K562 (cell line): ENCODE measurements around the gene PLEKHG5. TPM values are rescaled to one million over a fixed set of nuclear protein-coding genes. Genes with fewer than 3 reads are reported as not detected.

Experiments
- ATAC-seq: fragments of 200-7000 bp; cut with Tn5 transposase; 3 replicates; pipeline ENCODE4 v1.9.1; 2020; ENCODE audit warnings: moderate library complexity
- BruUV-seq: library from RNA; stranded (reverse); fragments of 400-500 nt; replicated peaks from 2 replicates; lab custom pipeline; 2021; lab: Mats Ljungman, UMichigan
- CTCF ChIA-PET: fragments of 300-600 bp; formaldehyde crosslinking; extraction: SDS; loops from one replicate; lab custom pipeline; 2021; ENCODE audit warnings: low intra/inter-chr PET ratio; lab: Yijun Ruan, JAX
- POLR2A ChIA-PET: fragments of 300-600, 350-650 bp; sonication (Branson Sonifier 250); formaldehyde crosslinking; extraction: SDS; loops from one replicate; lab custom pipeline; 2021; ENCODE audit warnings: antibody characterized with exemption, inconsistent platforms; lab: Yijun Ruan, JAX
- DNase-seq, 4 experiments: peaks; one replicate each; pipeline versions ENCODE4 v3.0.0 to v3.0.0-alpha.2; 2011 to 2018; ENCODE audit warnings: low spot score in 3 of 4, mixed read lengths in 3 of 4; ENCODE audit errors: extremely low read depth in 1 of 4
- FAIRE-seq: peaks from 2 replicates; lab custom pipeline; 2011; peaks lifted over from hg19 to GRCh38; lab: Jason Lieb, UNC
- H2AFZ ChIP-seq: 2 replicates; pipeline ENCODE4 v1.6.0; 2011; ENCODE audit warnings: low read depth, low read length, control low read depth, inconsistent platforms
- H3K27ac ChIP-seq: fragments of 200-600 bp; 3 replicates; pipeline ENCODE4 v1.8.0; 2011; ENCODE audit warnings: low read depth, mild to moderate bottlenecking, control low read depth, inconsistent platforms, low read length, moderate library complexity, mixed read lengths; ENCODE audit errors: extremely low read depth
- H3K27me3 ChIP-seq, 2 experiments: fragments of 300-600 bp in 1 of 2; 2 replicates in 1 of 2; 3 replicates in 1 of 2; pipeline versions ENCODE4 v1.6.0 to v1.8.0; 2011; ENCODE audit warnings: inconsistent platforms in 2 of 2, low read length in 2 of 2, mild to moderate bottlenecking in 1 of 2, mixed read lengths in 1 of 2, moderate library complexity in 1 of 2; ENCODE audit not compliant: control insufficient read depth in 2 of 2, insufficient read depth in 2 of 2
- H3K36me3 ChIP-seq: fragments of 300-600 bp; 3 replicates; pipeline ENCODE4 v1.8.0; 2011; ENCODE audit warnings: mild to moderate bottlenecking, low read length, inconsistent platforms; ENCODE audit not compliant: control insufficient read depth, insufficient read depth
- H3K4me1 ChIP-seq, 2 experiments: fragments of 200-600 bp in 1 of 2; replicated peaks in 1 of 2; 2 replicates in 1 of 2; 3 replicates in 1 of 2; pipeline versions ENCODE4 v1.5.1 to v1.8.0; 2011; ENCODE audit warnings: inconsistent platforms in 2 of 2, low read length in 2 of 2, mild to moderate bottlenecking in 1 of 2, mixed read lengths in 1 of 2, moderate library complexity in 1 of 2; ENCODE audit not compliant: control insufficient read depth in 2 of 2, insufficient read depth in 2 of 2
- H3K4me2 ChIP-seq: 2 replicates; pipeline ENCODE4 v1.6.1; 2011; ENCODE audit warnings: low read length, control low read depth, inconsistent platforms, mixed read lengths; ENCODE audit not compliant: insufficient read depth
- H3K4me3 ChIP-seq: fragments of 200-600 bp; sonication (generic), shearing (Covaris generic); 2 replicates; pipeline ENCODE4 v1.5.1; 2016; ENCODE audit warnings: control low read depth, inconsistent platforms
- H3K79me2 ChIP-seq: fragments of 200-600 bp; 3 replicates; pipeline ENCODE4 v1.8.0; 2011; ENCODE audit warnings: low read length, inconsistent platforms; ENCODE audit not compliant: control insufficient read depth, insufficient read depth
- H3K9ac ChIP-seq, 2 experiments: 2 replicates each; pipeline versions ENCODE4 v1.6.0 to v1.6.1; 2011; ENCODE audit warnings: low read depth in 2 of 2, low read length in 2 of 2, control low read depth in 1 of 2, inconsistent platforms in 1 of 2, mild to moderate bottlenecking in 1 of 2, mixed read lengths in 1 of 2; ENCODE audit not compliant: insufficient read depth in 1 of 2
- H3K9me1 ChIP-seq: one replicate; pipeline ENCODE4 v1.6.0; 2011; ENCODE audit warnings: inconsistent platforms, mild to moderate bottlenecking, low read length, moderate library complexity; ENCODE audit not compliant: control insufficient read depth, insufficient read depth
- H3K9me3 ChIP-seq: replicated peaks from 2 replicates; pipeline ENCODE4 v1.5.1; 2011; ENCODE audit warnings: low read depth, low read length, inconsistent platforms; ENCODE audit not compliant: control insufficient read depth, insufficient read depth
- H4K20me1 ChIP-seq: replicated peaks from 2 replicates; pipeline ENCODE4 v1.6.1; 2011; ENCODE audit warnings: low read length, inconsistent platforms, mixed read lengths; ENCODE audit not compliant: control insufficient read depth, insufficient read depth
- CHD4 ChIP-seq: fragments of 200-600 bp; sonication (generic); IDR thresholded peaks from 3 replicates; pipeline ENCODE4 v1.6.1; 2012; ENCODE audit warnings: low read depth, mild to moderate bottlenecking, mixed read lengths, low read length, inconsistent platforms; ENCODE audit not compliant: insufficient read depth, insufficient replicate concordance, poor library complexity, severe bottlenecking
- FOXJ2 ChIP-seq: fragments of 200-800 bp; sonication (Bioruptor generic); IDR thresholded peaks from 2 replicates; pipeline ENCODE4 v1.6.1; 2016; ENCODE audit warnings: missing genetic modification characterization, missing compliant biosample characterization
- HMG20B ChIP-seq: fragments of 250-450 bp; sonication (Bioruptor Pico); IDR thresholded peaks from 2 replicates; pipeline ENCODE4 v1.5.0; 2021; ENCODE audit warnings: mild to moderate bottlenecking
- HNRNPL ChIP-seq: fragments of 200-400 bp; formaldehyde crosslinking; IDR thresholded peaks from 2 replicates; pipeline ENCODE4 v1.6.1; 2017; ENCODE audit warnings: low read depth, mild to moderate bottlenecking, low read length
- RBM14 ChIP-seq: fragments of 200-400 bp; formaldehyde crosslinking; IDR thresholded peaks from 2 replicates; pipeline ENCODE4 v1.6.1; 2018; ENCODE audit warnings: low read depth, mild to moderate bottlenecking, low read length, moderate library complexity, borderline replicate concordance; ENCODE audit not compliant: insufficient read depth
- SLC30A9 ChIP-seq: fragments of 250-450 bp; sonication (Bioruptor Pico); IDR thresholded peaks from 2 replicates; pipeline ENCODE4 v1.8.0; 2022; ENCODE audit warnings: mild to moderate bottlenecking, moderate library complexity
- SMAD3 ChIP-seq: fragments of 450-650 bp; formaldehyde crosslinking; conservative IDR thresholded peaks from 2 replicates; pipeline ENCODE4 v1.4.0; 2020; ENCODE audit warnings: mild to moderate bottlenecking
- ZFP36 ChIP-seq: fragments of 150-350 bp; IDR thresholded peaks from 2 replicates; pipeline ENCODE4 v1.6.1; 2018; ENCODE audit warnings: low read length, low read depth; ENCODE audit not compliant: partially characterized antibody
- ZNF3 ChIP-seq: fragments of 250-450 bp; sonication (Bioruptor Pico); IDR thresholded peaks from 2 replicates; pipeline ENCODE4 v1.5.0; 2021; ENCODE audit warnings: mild to moderate bottlenecking, moderate library complexity
- ZNF589 ChIP-seq: fragments of 200-800 bp; sonication (Bioruptor generic); IDR thresholded peaks from 2 replicates; pipeline ENCODE4 v1.6.1; 2016; ENCODE audit warnings: low read depth, missing genetic modification characterization, missing compliant biosample characterization
- WGBS: fragments of 100-300 bp; shearing (Covaris generic); methylation state at CpG from one replicate; pipeline ENCODE4 v1.1.6; 2016; ENCODE audit warnings: low coverage, mixed read lengths; ENCODE audit not compliant: insufficient coverage; ENCODE audit errors: missing lambda C conversion rate; 5-methylcytosine and 5-hydroxymethylcytosine counted together
- in situ Hi-C: fragments of 300-500 bp; cut with MboI; formaldehyde crosslinking; loops from 4 replicates; pipeline ENCODE4 v1.15.0; 2018; ENCODE audit warnings: inconsistent platforms, mixed read lengths
- intact Hi-C: fragments of 100-400 bp; cut with micrococcal nuclease; formaldehyde crosslinking; loops from 2 replicates; pipeline ENCODE4 v1.14.2; 2022
- polyA plus RNA-seq, 8 experiments: library from polyadenylated mRNA; depleted of rRNA in 4 of 8; stranded (reverse) in 5 of 8; unstranded in 3 of 8; fragments of >200 nt; fragmentation: Nextera tagmentation in 2 of 8; fragmentation: Illumina TruSeq in 1 of 8; extraction: Ambion mirVana in 2 of 8; extraction: Trizol in 1 of 8; gene quantifications; 2 replicates each; pipeline versions ENCODE4 v1.2.1 to v1.2.3, GENCODE V29; 2011 to 2014; ENCODE audit warnings: inconsistent platforms in 1 of 8, missing spikeins in 1 of 8
- total RNA-seq, 7 experiments: library from RNA; depleted of rRNA in 6 of 7; stranded (reverse); fragments of >200 nt in 6 of 7; fragmentation: Illumina TruSeq in 2 of 7; extraction: Trizol in 2 of 7; gene quantifications; 2 replicates each; pipeline versions ENCODE4 v1.2.1 to v1.2.3, GENCODE V29; 2011 to 2021; ENCODE audit warnings: low replicate concordance in 1 of 7
- TF ChIP-seq, protein P1 (sequence below): fragments of 250-450 bp; sonication (Bioruptor Pico); IDR thresholded peaks from 2 replicates; pipeline ENCODE4 v1.4.0; 2020; ENCODE audit warnings: mild to moderate bottlenecking, moderate library complexity, borderline replicate concordance
- TF ChIP-seq, protein P2 (sequence below): fragments of 150-350 bp; IDR thresholded peaks from 2 replicates; pipeline ENCODE4 v1.6.1; 2014; ENCODE audit warnings: low read depth, mild to moderate bottlenecking, low read length, borderline replicate concordance

The PLEKHG5 gene
- total and polyA plus RNA-seq, 9 of the 15 experiments (the other 6 are each of a cell fraction or from before 2014, with no cell fraction given) = 0.04 to 0.29 (median 0.09) TPM; not detected in 3

DNA sequence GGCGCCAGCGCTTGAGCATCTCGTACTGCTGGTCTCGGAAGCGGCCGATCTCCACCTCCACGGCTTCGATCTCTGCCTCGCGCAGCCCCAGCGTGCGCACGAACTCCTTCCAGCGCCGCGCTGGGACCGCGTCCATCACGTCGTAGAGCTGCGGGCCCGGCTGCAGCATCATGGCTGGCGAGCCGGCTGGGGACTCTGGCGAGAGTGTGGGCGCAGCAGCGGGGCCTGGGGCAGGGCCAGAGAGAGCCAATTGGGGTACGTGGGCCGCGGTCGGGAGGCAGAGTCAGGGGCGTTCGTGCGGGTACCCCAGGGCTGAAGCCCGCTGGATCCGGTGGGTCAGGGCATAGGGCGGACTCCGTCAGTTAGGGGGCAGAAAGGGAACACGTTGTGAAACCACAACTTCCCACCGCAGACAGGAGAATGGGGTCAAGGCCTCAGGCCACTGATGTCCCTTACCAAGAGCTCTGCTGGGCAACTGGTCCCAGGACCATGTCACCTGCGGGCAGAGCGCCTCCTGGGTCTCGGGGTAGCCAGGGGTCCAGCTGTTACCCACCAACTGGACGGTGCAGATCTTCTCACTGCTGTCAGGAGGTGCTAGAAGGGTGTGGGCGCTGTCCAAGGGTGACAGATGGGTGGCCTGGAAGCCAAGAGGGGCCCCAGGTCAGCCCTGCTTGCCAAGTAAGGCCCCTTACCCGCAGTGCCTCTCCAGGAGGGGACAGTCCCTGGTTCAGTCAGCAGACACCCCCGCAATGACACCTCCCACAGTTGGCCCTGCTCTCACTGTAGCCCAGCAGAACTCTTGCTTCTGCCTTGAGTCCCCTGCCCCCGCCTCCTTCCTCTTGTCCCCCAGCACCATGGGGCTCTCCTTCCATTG lies 29.7 kb downstream of the PLEKHG5 start:
- Histone ChIP-seq H3K27ac (no peak overlapping the region), H4K20me1 (peaks cover 28% of the 10 kb centered on the region), H2AFZ (no peak overlapping the region), H3K9me1 (no peaks in the 10 kb centered on the region), H3K36me3 (no peaks in the 10 kb centered on the region), H3K9me3 (no peaks in the 10 kb centered on the region), H3K79me2 (no peaks in the 10 kb centered on the region), H3K4me3 (no peak overlapping the region), H3K4me1 (peaks cover 0 to 47% of the 10 kb centered on the region in 2 experiments; a peak in 2 of 5 replicates), H3K9ac (no peak overlapping the region; a peak in 1 of 4 replicates), H3K27me3 (peaks cover 70 to 80% of the 10 kb centered on the region in 2 experiments), H3K4me2 (no peak overlapping the region)
- no peak for FAIRE-seq
- 39% methylated on average over 48 of the region's 48 CpGs for WGBS
- TF ChIP-seq HNRNPL (0 out of 2 replicates have a peak, but pooled peaks have one; percentile 26), ZFP36 (no peak), ZNF3 (CRISPR knock-in tag) (no peak), SMAD3 (CRISPR knock-in tag) (no peak), RBM14 (0 out of 2 replicates have a peak, but pooled peaks have one; percentile 12), FOXJ2 (no peak), SLC30A9 (CRISPR knock-in tag) (no peak), HMG20B (no peak), ZNF589 (CRISPR knock-in tag) (no peak), CHD4 (no peak)
- TF ChIP-seq, protein P1, sequence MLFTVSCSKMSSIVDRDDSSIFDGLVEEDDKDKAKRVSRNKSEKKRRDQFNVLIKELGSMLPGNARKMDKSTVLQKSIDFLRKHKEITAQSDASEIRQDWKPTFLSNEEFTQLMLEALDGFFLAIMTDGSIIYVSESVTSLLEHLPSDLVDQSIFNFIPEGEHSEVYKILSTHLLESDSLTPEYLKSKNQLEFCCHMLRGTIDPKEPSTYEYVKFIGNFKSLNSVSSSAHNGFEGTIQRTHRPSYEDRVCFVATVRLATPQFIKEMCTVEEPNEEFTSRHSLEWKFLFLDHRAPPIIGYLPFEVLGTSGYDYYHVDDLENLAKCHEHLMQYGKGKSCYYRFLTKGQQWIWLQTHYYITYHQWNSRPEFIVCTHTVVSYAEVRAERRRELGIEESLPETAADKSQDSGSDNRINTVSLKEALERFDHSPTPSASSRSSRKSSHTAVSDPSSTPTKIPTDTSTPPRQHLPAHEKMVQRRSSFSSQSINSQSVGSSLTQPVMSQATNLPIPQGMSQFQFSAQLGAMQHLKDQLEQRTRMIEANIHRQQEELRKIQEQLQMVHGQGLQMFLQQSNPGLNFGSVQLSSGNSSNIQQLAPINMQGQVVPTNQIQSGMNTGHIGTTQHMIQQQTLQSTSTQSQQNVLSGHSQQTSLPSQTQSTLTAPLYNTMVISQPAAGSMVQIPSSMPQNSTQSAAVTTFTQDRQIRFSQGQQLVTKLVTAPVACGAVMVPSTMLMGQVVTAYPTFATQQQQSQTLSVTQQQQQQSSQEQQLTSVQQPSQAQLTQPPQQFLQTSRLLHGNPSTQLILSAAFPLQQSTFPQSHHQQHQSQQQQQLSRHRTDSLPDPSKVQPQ (CRISPR knock-in tag) = no peak
- TF ChIP-seq, protein P2, sequence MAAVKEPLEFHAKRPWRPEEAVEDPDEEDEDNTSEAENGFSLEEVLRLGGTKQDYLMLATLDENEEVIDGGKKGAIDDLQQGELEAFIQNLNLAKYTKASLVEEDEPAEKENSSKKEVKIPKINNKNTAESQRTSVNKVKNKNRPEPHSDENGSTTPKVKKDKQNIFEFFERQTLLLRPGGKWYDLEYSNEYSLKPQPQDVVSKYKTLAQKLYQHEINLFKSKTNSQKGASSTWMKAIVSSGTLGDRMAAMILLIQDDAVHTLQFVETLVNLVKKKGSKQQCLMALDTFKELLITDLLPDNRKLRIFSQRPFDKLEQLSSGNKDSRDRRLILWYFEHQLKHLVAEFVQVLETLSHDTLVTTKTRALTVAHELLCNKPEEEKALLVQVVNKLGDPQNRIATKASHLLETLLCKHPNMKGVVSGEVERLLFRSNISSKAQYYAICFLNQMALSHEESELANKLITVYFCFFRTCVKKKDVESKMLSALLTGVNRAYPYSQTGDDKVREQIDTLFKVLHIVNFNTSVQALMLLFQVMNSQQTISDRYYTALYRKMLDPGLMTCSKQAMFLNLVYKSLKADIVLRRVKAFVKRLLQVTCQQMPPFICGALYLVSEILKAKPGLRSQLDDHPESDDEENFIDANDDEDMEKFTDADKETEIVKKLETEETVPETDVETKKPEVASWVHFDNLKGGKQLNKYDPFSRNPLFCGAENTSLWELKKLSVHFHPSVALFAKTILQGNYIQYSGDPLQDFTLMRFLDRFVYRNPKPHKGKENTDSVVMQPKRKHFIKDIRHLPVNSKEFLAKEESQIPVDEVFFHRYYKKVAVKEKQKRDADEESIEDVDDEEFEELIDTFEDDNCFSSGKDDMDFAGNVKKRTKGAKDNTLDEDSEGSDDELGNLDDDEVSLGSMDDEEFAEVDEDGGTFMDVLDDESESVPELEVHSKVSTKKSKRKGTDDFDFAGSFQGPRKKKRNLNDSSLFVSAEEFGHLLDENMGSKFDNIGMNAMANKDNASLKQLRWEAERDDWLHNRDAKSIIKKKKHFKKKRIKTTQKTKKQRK = no peak
- no TSS peak for BruUV-seq
- intact Hi-C loops = no loop called here
- ChIA-PET POLR2A (interaction anchor here (0.6 kb wide), 1 partner anchor 227 kb away, joined by 3 read pairs; no protein-coding TSS in a partner anchor), CTCF (no interaction called here)
- ATAC-seq = no peak
- peak in 1 of 4 experiments; percentile 13 for DNase-seq
- in situ Hi-C loops = no loop called here
